Esophagus squamous epithelium (tissue), 4 donors: ENCODE results near the gene SLC9B2.
A peak's percentile ranks its signal among the peaks of the same experiment; 100 is the strongest.

Experiments
- CTCF ChIP-seq, 6 experiments: fragments of 450-650 bp in 4 of 6; fragments of 200-600 bp in 2 of 6; sonication (generic) in 2 of 6; IDR thresholded peaks; one replicate each; pipeline ENCODE4 v1.5.1; 2016 to 2019; ENCODE audit warnings: antibody characterized with exemption in 6 of 6, mild to moderate bottlenecking in 4 of 6, moderate library complexity in 4 of 6
- POLR2A ChIP-seq, 4 donors: fragments of 450-650 bp; IDR thresholded peaks; one replicate each; pipeline ENCODE4 v1.6.1; 2017; ENCODE audit warnings: antibody characterized with exemption in 4 of 4, mild to moderate bottlenecking in 4 of 4, moderate library complexity in 3 of 4

GRCh38 chr4:103091601-103092223 is 15.2 kb upstream of the SLC9B2 start:
- TF ChIP-seq POLR2A (IDR thresholded peaks at IDR 0.05) = no peak
- TF ChIP-seq CTCF (IDR thresholded peaks at IDR 0.05) = peak; percentile 15 to 59 (median 36)
